CD4-positive, alpha-beta T cell (primary cell): ENCODE measurements around the gene C1QTNF6. TPM values are rescaled to one million over a fixed set of nuclear protein-coding genes. Genes with fewer than 3 reads are reported as not detected.

ENCODE experiments used
- ATAC-seq: fragments of 200-7000 bp; cut with Tn5 transposase; one replicate; pipeline ENCODE4 v1.10.0; 2022; ENCODE audit warnings: mild to moderate bottlenecking; ENCODE audit not compliant: poor library complexity
- CTCF ChIA-PET: fragments of 350-600 bp; sonication (Branson Sonifier 250); formaldehyde crosslinking; loops from one replicate; lab custom pipeline; 2021; ENCODE audit warnings: antibody characterized with exemption, inconsistent platforms; lab: Charles Lee
- POLR2A ChIA-PET: fragments of 350-600 bp; sonication (Branson Sonifier 250); formaldehyde crosslinking; loops from one replicate; lab custom pipeline; 2021; ENCODE audit warnings: antibody characterized with exemption, inconsistent platforms; lab: Charles Lee
- DNase-seq, 14 experiments: peaks; one replicate each; pipeline ENCODE4 v3.0.0-alpha.2; 2013 to 2020; ENCODE audit warnings: mixed read lengths in 2 of 14
- H3K27ac ChIP-seq, 2 donors: one replicate each; pipeline versions ENCODE4 v1.5.1 to v1.7.0; 2013; ENCODE audit warnings: low read length in 2 of 2, low read depth in 1 of 2, mild to moderate bottlenecking in 1 of 2
- H3K27me3 ChIP-seq, 2 experiments: 1 replicate in 1 of 2; 2 replicates in 1 of 2; pipeline versions ENCODE4 v1.6.1 to v1.7.0; 2013; ENCODE audit warnings: low read length in 2 of 2, control low read depth in 1 of 2, mild to moderate bottlenecking in 1 of 2, moderate library complexity in 1 of 2; ENCODE audit not compliant: insufficient read depth in 2 of 2, control insufficient read depth in 1 of 2
- H3K36me3 ChIP-seq: one replicate; pipeline ENCODE4 v1.6.1; 2013; ENCODE audit warnings: low read length, control low read depth; ENCODE audit not compliant: insufficient read depth
- H3K4me1 ChIP-seq: one replicate; pipeline ENCODE4 v1.6.1; 2013; ENCODE audit warnings: low read length, control low read depth; ENCODE audit not compliant: insufficient read depth
- H3K4me3 ChIP-seq: one replicate; pipeline ENCODE4 v1.5.1; 2013; ENCODE audit warnings: mild to moderate bottlenecking, low read length, moderate library complexity
- H3K9me3 ChIP-seq, 2 experiments: 1 replicate in 1 of 2; 2 replicates in 1 of 2; pipeline versions ENCODE4 v1.6.1 to v1.7.0; 2013; ENCODE audit warnings: low read length in 2 of 2, mild to moderate bottlenecking in 2 of 2, control low read depth in 1 of 2, moderate library complexity in 1 of 2; ENCODE audit not compliant: control insufficient read depth in 1 of 2, insufficient read depth in 1 of 2
- H3K27ac Mint-ChIP-seq: one replicate; pipeline ENCODE4 v1.8.0; 2020; ENCODE audit warnings: mixed read lengths
- H3K27me3 Mint-ChIP-seq: one replicate; pipeline ENCODE4 v1.8.0; 2021; ENCODE audit warnings: mixed read lengths
- H3K36me3 Mint-ChIP-seq: one replicate; pipeline ENCODE4 v1.8.0; 2021; ENCODE audit warnings: low read depth, mixed read lengths
- H3K4me1 Mint-ChIP-seq: one replicate; pipeline ENCODE4 v1.8.0; 2021; ENCODE audit warnings: low read depth, mixed read lengths
- H3K4me3 Mint-ChIP-seq: one replicate; pipeline ENCODE4 v1.8.0; 2020; ENCODE audit warnings: mild to moderate bottlenecking, mixed read lengths
- H3K9me3 Mint-ChIP-seq: one replicate; pipeline ENCODE4 v1.8.0; 2020; ENCODE audit warnings: mixed read lengths
- CTCF ChIP-seq: fragments of 200-600 bp; IDR thresholded peaks from one replicate; pipeline ENCODE4 v1.8.0; 2022; ENCODE audit warnings: antibody characterized with exemption, mild to moderate bottlenecking
- intact Hi-C, 2 experiments: fragments of 100-400 bp; cut with DNase I in 1 of 2; cut with micrococcal nuclease in 1 of 2; formaldehyde crosslinking; loops; one replicate each; pipeline versions ENCODE4 v1.15.1 to v1.9.0; 2023 to 2025; cut with DNase I, micrococcal nuclease
- total RNA-seq, 174 experiments: library from RNA in 2 of 174; stranded (reverse) in 2 of 174; gene quantifications; one replicate each; pipeline ENCODE4 v1.2.3 and lab custom pipeline; 2021 to 2026

Gene C1QTNF6
- total RNA-seq, 2 experiments from 2014 or later: 11.9 to 12.1 TPM

GRCh38 chr22:37148031-37148651 is 39.9 kb downstream of the C1QTNF6 start:
- Mint-ChIP-seq H3K27ac (peak overlapping the region; percentile 97), H3K4me1 (peaks cover 76% of the 10 kb centered on the region), H3K36me3 (peaks cover 48% of the 10 kb centered on the region), H3K4me3 (peak overlapping the region; percentile 93), H3K27me3 (no peaks in the 10 kb centered on the region), H3K9me3 (no peaks in the 10 kb centered on the region)
- no peak for TF ChIP-seq CTCF
- peaks cover 67% of the 10 kb centered on the region for H3K4me1 ChIP-seq
- ATAC-seq: peak; percentile 19
- H3K27ac ChIP-seq: peak overlapping the region; percentile 46 to 82
- H3K27me3 ChIP-seq: no peaks in the 10 kb centered on the region
- intact Hi-C loops: loop anchor here (1.0 to 5.0 kb wide), 4 partner anchors 23 to 69 kb away; no protein-coding TSS in a partner anchor
- POLR2A ChIA-PET: interaction anchor here (1.5 to 6.3 kb wide), 8 partner anchors 16 to 94 kb away, joined by 4 to 62 read pairs (median 7); no protein-coding TSS in a partner anchor
- peak in 9 of 14 experiments; percentile 31 to 69 (median 46) for DNase-seq
- no peaks in the 10 kb centered on the region for H3K9me3 ChIP-seq
- CTCF ChIA-PET: interaction anchor here (1.3 to 5.5 kb wide), 9 partner anchors 8 to 69 kb away, joined by 3 to 24 read pairs (median 6); no protein-coding TSS in a partner anchor
- H3K4me3 ChIP-seq: peak overlapping the region; percentile 78
- H3K36me3 ChIP-seq: peaks cover 22% of the 10 kb centered on the region

- Mint-ChIP-seq H3K27me3 (no peaks in the 10 kb centered on the region), H3K4me3 (peak overlapping the region; percentile 93), H3K4me1 (peaks cover 76% of the 10 kb centered on the region), H3K9me3 (no peaks in the 10 kb centered on the region), H3K27ac (peak overlapping the region; percentile 97), H3K36me3 (peaks cover 55% of the 10 kb centered on the region)
- ChIA-PET POLR2A (interaction anchor here (0.6 to 6.3 kb wide), 7 partner anchors 16 to 988 kb away, joined by 3 to 62 read pairs (median 4); no protein-coding TSS in a partner anchor), CTCF (interaction anchor here (1.3 to 5.5 kb wide), 6 partner anchors 13 to 68 kb away, joined by 3 to 24 read pairs (median 6); no protein-coding TSS in a partner anchor)
- no peaks in the 10 kb centered on the region for H3K27me3 ChIP-seq
- peak overlapping the region; percentile 78 for H3K4me3 ChIP-seq
- H3K9me3 ChIP-seq: no peaks in the 10 kb centered on the region
- H3K27ac ChIP-seq: peak overlapping the region; percentile 46 to 64
- no peak for TF ChIP-seq CTCF
- H3K36me3 ChIP-seq: peaks cover 29% of the 10 kb centered on the region
- DNase-seq (peak in 3 of 14 experiments; percentile 28 to 65 (median 57)), ATAC-seq (no peak)
- intact Hi-C loops: loop anchor here in 1 of 2 experiments (5.0 kb wide), 1 partner anchor 35 kb away; no protein-coding TSS in a partner anchor
- H3K4me1 ChIP-seq: peaks cover 73% of the 10 kb centered on the region
Observed at GRCh38 chr22:37147186-37147990, 40.7 kb downstream of the C1QTNF6 start.

GRCh38 chr22:37146507-37147180 is 41.4 kb downstream of the C1QTNF6 start:
- peak overlapping the region; percentile 97 for H3K27ac Mint-ChIP-seq
- H3K9me3 Mint-ChIP-seq: no peaks in the 10 kb centered on the region
- Histone ChIP-seq H3K27me3 (no peaks in the 10 kb centered on the region), H3K4me3 (peak overlapping the region; percentile 78), H3K4me1 (peaks cover 79% of the 10 kb centered on the region), H3K9me3 (no peaks in the 10 kb centered on the region), H3K27ac (peak overlapping the region; percentile 9 to 64), H3K36me3 (peaks cover 36% of the 10 kb centered on the region)
- CTCF ChIA-PET: interaction anchor here (1.3 to 5.5 kb wide), 6 partner anchors 12 to 67 kb away, joined by 3 to 24 read pairs (median 8); no protein-coding TSS in a partner anchor
- no peak for DNase-seq
- peaks cover 57% of the 10 kb centered on the region for H3K36me3 Mint-ChIP-seq
- no peak for TF ChIP-seq CTCF
- POLR2A ChIA-PET: interaction anchor here (1.0 to 6.3 kb wide), 5 partner anchors 17 to 67 kb away, joined by 3 to 62 read pairs (median 4); no protein-coding TSS in a partner anchor
- intact Hi-C loops: loop anchor here in 1 of 2 experiments (5.0 kb wide), 1 partner anchor 34 kb away; no protein-coding TSS in a partner anchor
- H3K4me3 Mint-ChIP-seq: peak overlapping the region; percentile 93
- H3K27me3 Mint-ChIP-seq: no peaks in the 10 kb centered on the region
- ATAC-seq: no peak
- peaks cover 71% of the 10 kb centered on the region for H3K4me1 Mint-ChIP-seq
